Islet precursor cell (in vitro differentiated cells): ENCODE measurements around the gene TOMM40L.
"Not testable (repeated sequence)": the region's sequence is repeated elsewhere in the genome, so short reads cannot be mapped to it uniquely, and the experiment has no call there.

Experiments used
- DNase-seq: peaks from one replicate; pipeline ENCODE4 v3.0.0-alpha.2; 2018

Gene TOMM40L

GRCh38 chr1:161222175-161223019, 3.5 kb upstream of the TOMM40L start:
- DNase-seq, result no peak

DNA sequence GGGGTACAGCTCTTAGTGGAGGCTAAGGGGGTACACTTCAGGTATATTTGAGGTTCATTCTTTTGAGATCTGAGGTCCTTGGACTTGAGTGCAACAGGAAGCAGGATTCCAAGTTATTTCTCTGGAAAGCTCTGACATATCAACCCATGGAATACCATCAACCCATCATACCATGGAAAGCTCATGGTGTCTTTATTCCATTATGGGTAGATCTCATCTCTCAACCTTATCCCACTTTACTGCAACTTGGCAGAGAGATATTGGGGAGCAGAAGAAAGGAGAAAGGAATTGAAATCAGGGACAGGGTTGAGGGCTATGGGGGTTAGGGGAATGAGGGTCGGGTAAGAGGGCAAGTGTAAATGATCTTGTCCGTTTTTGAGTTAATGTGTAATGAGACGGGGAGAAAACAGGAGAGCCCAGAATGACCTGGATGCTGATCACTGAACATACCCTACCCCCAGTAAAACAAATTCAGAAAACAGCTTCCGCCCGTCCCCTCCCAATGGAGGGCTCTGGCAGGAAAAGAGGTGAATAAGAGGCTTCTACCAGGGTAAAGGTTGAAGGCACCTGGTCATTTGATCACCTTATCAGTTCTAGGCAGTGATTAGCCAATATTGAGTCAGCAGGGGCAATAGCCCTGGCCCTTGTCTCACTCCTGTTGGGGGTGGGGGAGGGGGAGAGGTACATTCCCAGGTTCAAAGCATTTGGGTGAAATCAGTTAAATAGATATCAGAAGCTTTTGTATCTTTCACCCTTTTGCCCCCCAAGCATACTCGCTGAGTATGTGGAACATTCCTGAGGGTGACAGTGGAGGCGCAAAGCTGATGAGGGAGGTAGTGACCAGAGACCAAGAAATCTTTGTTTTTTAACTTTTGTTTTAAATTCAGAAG, 1.8 kb upstream of the TOMM40L start:
- DNase-seq, result no peak

DNA sequence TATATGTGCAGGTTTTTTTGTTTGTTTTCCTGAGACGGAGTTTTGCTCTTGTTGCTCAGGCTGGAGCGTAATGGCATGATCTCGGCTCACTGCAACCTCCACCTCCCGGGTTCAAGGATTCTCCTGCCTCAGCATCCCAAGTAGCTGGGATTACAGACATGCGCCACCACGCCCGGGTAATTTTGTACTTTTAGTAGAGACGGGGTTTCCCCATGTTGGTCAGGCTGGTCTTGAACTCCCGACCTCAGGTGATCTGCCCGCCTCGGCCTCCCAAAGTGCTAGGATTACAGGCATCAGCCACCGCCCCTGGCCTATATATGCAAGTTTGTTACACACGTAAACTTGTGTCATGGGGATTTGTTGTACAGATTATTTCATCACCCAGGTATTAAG, 1.2 kb upstream of the TOMM40L start:
- DNase-seq, result not testable (repeated sequence)

GRCh38 chr1:161225178-161225533, 704 bp upstream of the TOMM40L start:
- no peak for DNase-seq

- no peak for DNase-seq
These were observed 456 bp downstream of the TOMM40L start for GRCh38 chr1:161226320-161226711.

- DNase-seq, result no peak
These were observed 899 bp downstream of the TOMM40L start for GRCh38 chr1:161226759-161227158.

- peak; percentile 83 for DNase-seq
These were observed 1.5 kb downstream of the TOMM40L start for GRCh38 chr1:161227196-161227871.

DNA sequence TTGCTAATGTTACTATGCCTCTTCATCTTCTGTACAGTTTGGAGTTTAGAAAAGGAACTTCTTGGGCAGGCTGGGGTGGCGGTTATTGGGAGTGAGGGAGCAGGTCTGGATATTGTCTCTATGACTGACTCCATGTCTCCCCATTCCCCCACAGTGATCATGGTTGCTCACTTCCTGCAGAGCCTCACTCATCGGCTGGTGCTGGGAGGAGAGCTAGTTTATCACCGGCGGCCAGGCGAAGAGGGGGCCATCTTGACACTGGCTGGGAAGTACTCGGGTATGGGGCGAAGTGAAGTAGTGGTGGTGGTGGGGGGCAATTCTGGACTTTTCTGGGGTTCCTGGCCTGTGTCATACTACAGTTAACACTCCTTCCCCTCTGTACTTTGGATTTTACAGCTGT, 2.2 kb downstream of the TOMM40L start:
- no peak for DNase-seq

GRCh38 chr1:161229896-161230295, 4.0 kb downstream of the TOMM40L start:
- DNase-seq, result no peak

- DNase-seq, result no peak
These were observed 4.9 kb downstream of the TOMM40L start for GRCh38 chr1:161230762-161231161.

DNA sequence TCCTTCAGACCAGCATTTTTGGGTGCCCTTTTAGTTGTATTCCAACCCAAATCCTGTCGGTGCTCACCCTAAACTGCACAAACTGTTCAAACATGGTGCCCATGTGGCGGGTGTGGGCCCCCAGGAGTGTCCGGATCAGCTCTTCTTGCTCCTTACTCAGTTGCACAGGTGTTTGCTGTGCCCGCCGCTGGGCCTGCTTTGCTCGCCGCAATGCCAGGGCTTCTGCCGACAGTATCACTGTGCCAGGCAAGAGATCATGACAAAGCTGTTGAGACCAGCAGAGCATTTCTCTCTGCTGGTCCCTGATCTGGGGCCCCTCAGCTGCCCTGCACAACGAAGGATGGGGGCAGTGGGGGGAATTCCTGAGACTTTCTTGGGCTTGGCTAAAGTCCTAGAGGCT, 7.2 kb downstream of the TOMM40L start:
- DNase-seq, result no peak

GRCh38 chr1:161235957-161236775, 10.3 kb downstream of the TOMM40L start:
- DNase-seq, result no peak

GRCh38 chr1:161238039-161238473, 12.2 kb downstream of the TOMM40L start, which contains the start of gene NR1I3:
Gene NR1I3, minus strand, starts transcription at chr1:161238203. Its CDS starts 1,638 bp downstream, at chr1:161236565.
- no peak for DNase-seq

- no peak for DNase-seq
These were observed 15.8 kb downstream of the TOMM40L start for GRCh38 chr1:161241682-161242081.

DNA sequence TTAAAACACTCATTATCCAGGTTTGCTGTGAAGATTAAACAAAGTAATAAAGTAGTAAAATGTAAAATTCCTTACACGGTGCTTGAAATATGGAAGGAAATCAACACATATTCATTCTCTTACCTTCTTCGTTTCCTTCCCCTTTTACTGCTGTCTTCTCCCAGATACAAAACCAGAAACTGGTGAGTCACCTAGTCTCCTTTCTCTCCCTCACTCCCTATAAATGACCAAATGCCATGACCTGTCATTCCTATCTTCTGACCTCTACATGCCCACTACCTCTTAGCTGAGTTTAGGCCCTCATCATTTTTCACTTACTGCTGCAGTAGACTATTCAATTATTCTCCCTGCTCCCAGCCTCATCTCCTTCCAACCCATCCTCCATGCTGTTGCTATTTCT, 16.5 kb downstream of the TOMM40L start:
- DNase-seq, result no peak

GRCh38 chr1:161244888-161245287, 19.0 kb downstream of the TOMM40L start:
- no peak for DNase-seq

- DNase-seq, result not testable (repeated sequence)
These were observed 24.2 kb downstream of the TOMM40L start for GRCh38 chr1:161250100-161250499.

- DNase-seq, result no peak
These were observed 25.0 kb downstream of the TOMM40L start for GRCh38 chr1:161250829-161251228.

GRCh38 chr1:161251579-161251978, 25.7 kb downstream of the TOMM40L start:
- no peak for DNase-seq

DNA sequence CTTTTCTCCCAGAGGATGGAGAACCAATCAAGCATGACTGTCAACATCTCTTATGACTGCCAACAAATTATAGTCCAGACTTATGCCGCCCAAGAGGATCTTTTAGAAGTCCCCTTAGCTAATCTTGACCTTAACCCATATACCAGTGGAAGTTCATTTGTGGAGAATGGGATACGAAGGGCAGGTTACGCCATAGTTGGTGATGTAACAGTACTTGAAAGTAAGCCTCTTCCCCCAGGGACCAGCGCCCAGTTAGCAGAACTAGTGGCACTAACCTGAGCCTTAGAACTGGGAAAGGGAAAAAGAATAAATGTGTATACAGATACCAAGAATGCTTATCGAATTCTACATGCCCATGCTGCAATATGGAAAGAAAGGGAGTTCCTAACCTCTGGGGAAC, 29.4 kb downstream of the TOMM40L start:
- DNase-seq, result not testable (repeated sequence)

- DNase-seq, result not testable (repeated sequence)
These were observed 30.2 kb downstream of the TOMM40L start for GRCh38 chr1:161255955-161256520.

GRCh38 chr1:161257109-161257508, 31.2 kb downstream of the TOMM40L start:
- DNase-seq, result not testable (repeated sequence)
